PC-3 (cell line): ENCODE measurements around the gene CSTF3. TPM values are rescaled to one million over a fixed set of nuclear protein-coding genes. Genes with fewer than 3 reads are reported as not detected.

Experiments used
- ATAC-seq: fragments of 200-7000 bp; cut with Tn5 transposase; 2 replicates; pipeline ENCODE4 v1.9.1; 2020; ENCODE audit warnings: mild to moderate bottlenecking, moderate library complexity
- BruUV-seq: library from RNA; stranded (reverse); fragments of 400-500 nt; replicated peaks from 2 replicates; lab custom pipeline; 2021; lab: Mats Ljungman, UMichigan
- CTCF ChIA-PET: fragments of 300-600 bp; sonication (Branson Sonifier 250); formaldehyde crosslinking; loops from one replicate; lab custom pipeline; 2022; ENCODE audit warnings: antibody characterized with exemption; lab: Charles Lee
- POLR2A ChIA-PET: fragments of 300-600 bp; sonication (Branson Sonifier 250); formaldehyde crosslinking; loops from one replicate; lab custom pipeline; 2022; ENCODE audit warnings: antibody characterized with exemption; ENCODE audit not compliant: unreplicated experiment; lab: Charles Lee
- DNase-seq: peaks from one replicate; pipeline ENCODE4 v3.0.0-alpha.2; 2015
- H2AFZ ChIP-seq: fragments of 300-600 bp; sonication (generic); 2 replicates; pipeline ENCODE4 v1.6.0; 2016; ENCODE audit warnings: antibody characterized with exemption, low read length
- H3F3A ChIP-seq: fragments of 300-600 bp; sonication (generic); one replicate; pipeline ENCODE4 v1.6.0; 2017; ENCODE audit warnings: antibody characterized with exemption, low read length, control low read depth, mild to moderate bottlenecking; ENCODE audit not compliant: unreplicated experiment
- H3K27ac ChIP-seq: fragments of 300-600 bp; sonication (generic); 2 replicates; pipeline ENCODE4 v1.5.1; 2016; ENCODE audit warnings: mild to moderate bottlenecking, low read length
- H3K27me3 ChIP-seq: fragments of 300-600 bp; sonication (generic); 2 replicates; pipeline ENCODE4 v1.6.1; 2016; ENCODE audit warnings: low read length, mixed read lengths
- H3K36me3 ChIP-seq: fragments of 300-600 bp; sonication (generic); 2 replicates; pipeline ENCODE4 v1.6.1; 2016; ENCODE audit warnings: low read depth, mixed run types, low read length, mixed read lengths
- H3K4me1 ChIP-seq: fragments of 300-600 bp; sonication (generic); 2 replicates; pipeline ENCODE4 v1.5.1; 2016; ENCODE audit warnings: low read length; ENCODE audit not compliant: insufficient read depth
- H3K4me2 ChIP-seq: fragments of 300-600 bp; sonication (generic); 2 replicates; pipeline ENCODE4 v1.6.0; 2016; ENCODE audit warnings: low read length
- H3K4me3 ChIP-seq: fragments of 300-600 bp; sonication (generic); 2 replicates; pipeline ENCODE4 v1.5.1; 2016; ENCODE audit warnings: mild to moderate bottlenecking, low read length, mixed read lengths
- H3K79me2 ChIP-seq: fragments of 300-600 bp; sonication (generic); 2 replicates; pipeline ENCODE4 v1.6.1; 2017; ENCODE audit warnings: low read length, mixed read lengths
- H3K9ac ChIP-seq: fragments of 300-600 bp; sonication (generic); 2 replicates; pipeline ENCODE4 v1.6.0; 2016; ENCODE audit warnings: mild to moderate bottlenecking, low read length
- H3K9me2 ChIP-seq: fragments of 300-600 bp; sonication (generic); replicated peaks from 2 replicates; pipeline ENCODE4 v1.6.1; 2016; ENCODE audit warnings: mixed run types, low read length, mixed read lengths
- H3K9me3 ChIP-seq: fragments of 300-600 bp; sonication (generic); 2 replicates; pipeline ENCODE4 v1.6.1; 2016; ENCODE audit warnings: low read length, mixed read lengths
- H4K20me1 ChIP-seq: fragments of 300-600 bp; sonication (generic); 2 replicates; pipeline ENCODE4 v1.6.1; 2016; ENCODE audit warnings: low read length, mixed read lengths
- EZH2 ChIP-seq: fragments of 300-600 bp; sonication (generic); IDR thresholded peaks from one replicate; pipeline ENCODE4 v1.6.1; 2017; ENCODE audit warnings: antibody characterized with exemption, mild to moderate bottlenecking, low read length; ENCODE audit not compliant: unreplicated experiment
- EZH2phosphoT487 ChIP-seq: fragments of 300-600 bp; sonication (generic); IDR thresholded peaks from 2 replicates; pipeline ENCODE4 v1.6.1; 2018; ENCODE audit warnings: mild to moderate bottlenecking, antibody characterized with exemption, low read length, borderline replicate concordance
- intact Hi-C: fragments of 100-400 bp; cut with micrococcal nuclease; formaldehyde crosslinking; loops from 2 replicates; pipeline ENCODE4 v1.9.0; 2023
- total RNA-seq: library from RNA; depleted of rRNA; stranded (reverse); fragments of >200 nt; gene quantifications from 2 replicates; pipeline ENCODE4 v1.2.3, GENCODE V29; 2014
- TF ChIP-seq, protein P1 (sequence below): fragments of 300-600 bp; sonication (generic); conservative IDR thresholded peaks from 2 replicates; pipeline ENCODE4 v1.5.1; 2017; ENCODE audit warnings: antibody characterized with exemption, low read depth, mild to moderate bottlenecking, low read length

Gene CSTF3
- total RNA-seq, 1 experiment from 2014 or later: 30.0 TPM

DNA sequence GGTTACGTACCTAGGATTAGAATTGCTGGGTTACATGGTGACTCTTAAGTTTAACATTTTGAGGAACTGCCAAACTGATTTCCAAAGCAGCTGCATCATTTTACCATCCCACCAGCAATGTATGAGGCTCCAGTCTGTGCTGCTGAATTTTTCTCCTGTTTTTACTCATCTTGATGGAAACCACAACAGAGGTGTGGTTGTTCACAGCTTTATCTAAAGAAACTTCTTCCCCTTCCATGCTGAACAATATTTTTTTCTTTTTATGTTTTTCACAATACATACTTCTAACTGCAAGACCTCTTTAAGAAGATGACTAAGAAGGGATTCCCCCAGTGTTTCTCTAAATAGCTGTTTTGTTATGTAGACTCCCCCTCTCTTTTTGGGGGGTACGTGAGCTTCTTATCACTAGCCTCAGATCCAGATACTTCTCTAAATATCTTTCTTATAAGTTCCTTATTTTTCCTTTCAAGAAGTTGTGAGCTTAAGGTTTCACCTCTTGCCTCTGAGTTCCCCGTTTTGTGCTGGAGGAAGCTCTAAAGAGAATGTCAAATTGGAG, 97.9 kb downstream of the CSTF3 start:
- H3F3A ChIP-seq: no peaks in the 10 kb centered on the region
- no peaks in the 10 kb centered on the region for H3K79me2 ChIP-seq
- H3K4me3 ChIP-seq: no peak overlapping the region
- TF ChIP-seq EZH2phosphoT487: no peak
- TF ChIP-seq, protein P1, sequence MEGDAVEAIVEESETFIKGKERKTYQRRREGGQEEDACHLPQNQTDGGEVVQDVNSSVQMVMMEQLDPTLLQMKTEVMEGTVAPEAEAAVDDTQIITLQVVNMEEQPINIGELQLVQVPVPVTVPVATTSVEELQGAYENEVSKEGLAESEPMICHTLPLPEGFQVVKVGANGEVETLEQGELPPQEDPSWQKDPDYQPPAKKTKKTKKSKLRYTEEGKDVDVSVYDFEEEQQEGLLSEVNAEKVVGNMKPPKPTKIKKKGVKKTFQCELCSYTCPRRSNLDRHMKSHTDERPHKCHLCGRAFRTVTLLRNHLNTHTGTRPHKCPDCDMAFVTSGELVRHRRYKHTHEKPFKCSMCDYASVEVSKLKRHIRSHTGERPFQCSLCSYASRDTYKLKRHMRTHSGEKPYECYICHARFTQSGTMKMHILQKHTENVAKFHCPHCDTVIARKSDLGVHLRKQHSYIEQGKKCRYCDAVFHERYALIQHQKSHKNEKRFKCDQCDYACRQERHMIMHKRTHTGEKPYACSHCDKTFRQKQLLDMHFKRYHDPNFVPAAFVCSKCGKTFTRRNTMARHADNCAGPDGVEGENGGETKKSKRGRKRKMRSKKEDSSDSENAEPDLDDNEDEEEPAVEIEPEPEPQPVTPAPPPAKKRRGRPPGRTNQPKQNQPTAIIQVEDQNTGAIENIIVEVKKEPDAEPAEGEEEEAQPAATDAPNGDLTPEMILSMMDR: no peak
- TF ChIP-seq EZH2: no peak
- ChIA-PET CTCF (interaction anchor here (0.6 kb wide), 1 partner anchor 9 kb away, joined by 4 read pairs; no protein-coding TSS in a partner anchor), POLR2A (interaction anchor here (0.5 kb wide), 1 partner anchor 168 kb away, joined by 4 read pairs; no protein-coding TSS in a partner anchor)
- ATAC-seq (no peak), DNase-seq (no peak)
- H3K36me3 ChIP-seq: peaks cover 6% of the 10 kb centered on the region
- H3K4me1 ChIP-seq: peaks cover 14% of the 10 kb centered on the region
- no peak overlapping the region for H3K4me2 ChIP-seq
- H4K20me1 ChIP-seq: no peaks in the 10 kb centered on the region
- no TSS peak for BruUV-seq
- no peak overlapping the region for H3K9ac ChIP-seq
- no peaks in the 10 kb centered on the region for H3K9me3 ChIP-seq
- H3K9me2 ChIP-seq: no peaks in the 10 kb centered on the region
- no peaks in the 10 kb centered on the region for H3K27me3 ChIP-seq
- no peak overlapping the region for H2AFZ ChIP-seq
- intact Hi-C loops: loop anchor here (10.0 kb wide), 2 partner anchors 169 to 349 kb away; partner anchors contain the start of gene QSER1
- no peak overlapping the region for H3K27ac ChIP-seq

DNA sequence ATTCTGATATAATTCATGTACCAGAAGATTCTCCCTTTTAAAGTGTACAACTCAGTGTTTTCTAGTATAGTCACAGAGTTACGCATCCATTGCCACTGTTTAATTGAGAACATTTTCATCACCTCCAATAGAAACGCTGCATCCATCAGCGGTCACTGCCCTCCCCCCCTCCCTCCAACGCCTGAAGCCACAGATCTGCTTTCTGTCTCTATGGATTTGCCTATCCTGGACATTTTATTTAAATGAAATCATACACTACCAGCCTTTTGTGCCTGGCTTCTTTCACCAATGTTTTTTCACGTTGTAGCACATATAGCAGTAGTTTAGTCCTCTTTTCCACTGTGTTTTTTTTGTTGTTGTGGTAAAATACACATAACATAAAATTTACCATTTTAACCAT, 99.1 kb downstream of the CSTF3 start:
- Histone ChIP-seq H3K4me1 (peaks cover 20% of the 10 kb centered on the region), H2AFZ (no peak overlapping the region), H3K27me3 (no peaks in the 10 kb centered on the region), H4K20me1 (no peaks in the 10 kb centered on the region), H3K4me3 (no peak overlapping the region), H3K36me3 (peaks cover 6% of the 10 kb centered on the region), H3K9me2 (no peaks in the 10 kb centered on the region), H3K4me2 (no peak overlapping the region), H3K27ac (no peak overlapping the region), H3K79me2 (no peaks in the 10 kb centered on the region), H3K9ac (no peak overlapping the region), H3F3A (no peaks in the 10 kb centered on the region), H3K9me3 (no peaks in the 10 kb centered on the region)
- TF ChIP-seq EZH2phosphoT487 (no peak), EZH2 (no peak)
- TF ChIP-seq, protein P1: no peak
- ChIA-PET CTCF (no interaction called here), POLR2A (no interaction called here)
- intact Hi-C loops: loop anchor here (10.0 kb wide), 2 partner anchors 167 to 347 kb away; partner anchors contain the start of gene QSER1
- BruUV-seq: no TSS peak
- ATAC-seq (no peak), DNase-seq (no peak)

DNA sequence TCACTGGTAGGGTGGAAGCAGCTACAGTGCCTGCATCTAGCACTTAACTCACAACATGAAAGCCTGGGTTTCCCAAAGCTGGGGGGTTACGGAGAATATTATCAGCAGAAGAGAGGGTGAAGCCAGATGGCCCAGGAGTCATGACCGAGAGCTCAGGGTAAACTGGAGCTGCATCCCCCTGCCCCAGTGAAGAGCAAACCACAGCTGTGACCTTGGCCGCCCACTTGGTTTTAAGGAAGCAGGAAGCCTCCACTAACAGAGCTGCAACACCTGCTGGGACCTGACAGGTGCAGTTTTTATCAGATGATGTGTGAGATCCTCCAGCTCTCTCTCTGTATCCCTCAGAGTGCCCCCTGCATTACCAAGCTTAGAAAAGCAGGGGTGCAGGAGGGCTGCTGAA, 101.0 kb downstream of the CSTF3 start:
- CTCF ChIA-PET: no interaction called here
- H3K4me1 ChIP-seq: peaks cover 26% of the 10 kb centered on the region

More for the DNA sequence above, 101.0 kb downstream of the CSTF3 start:
- no peak for TF ChIP-seq EZH2phosphoT487
- Histone ChIP-seq H3F3A (no peaks in the 10 kb centered on the region), H2AFZ (no peak overlapping the region), H3K36me3 (no peaks in the 10 kb centered on the region; the same call in 1 of the 2 replicates), H4K20me1 (no peaks in the 10 kb centered on the region), H3K9me3 (no peaks in the 10 kb centered on the region), H3K27me3 (no peaks in the 10 kb centered on the region), H3K27ac (no peak overlapping the region), H3K4me3 (no peak overlapping the region), H3K9me2 (no peaks in the 10 kb centered on the region), H3K9ac (no peak overlapping the region), H3K79me2 (no peaks in the 10 kb centered on the region), H3K4me2 (no peak overlapping the region)
- POLR2A ChIA-PET: no interaction called here
- ATAC-seq (no peak), DNase-seq (no peak)
- intact Hi-C loops: loop anchor here (10.0 kb wide), 2 partner anchors 165 to 345 kb away; partner anchors contain the start of gene QSER1
- BruUV-seq: no TSS peak
